AG20443 (cell line): ENCODE data around the gene ETS1.

Experiments
- DNase-seq: peaks from one replicate; pipeline ENCODE4 v3.0.0; 2012; ENCODE audit warnings: low spot score, mixed read lengths

ETS1 gene

GRCh38 chr11:128593281-128593680 lies 5.9 kb upstream of the ETS1 start:
- peak; percentile 65 for DNase-seq

GRCh38 chr11:128592454-128592853 lies 5.1 kb upstream of the ETS1 start:
- DNase-seq: no peak

- DNase-seq: no peak
Measured at GRCh38 chr11:128590587-128590986, 3.2 kb upstream of the ETS1 start.

GRCh38 chr11:128589998-128590397 lies 2.6 kb upstream of the ETS1 start:
- DNase-seq: no peak

- no peak for DNase-seq
Measured at GRCh38 chr11:128588093-128588492, 735 bp upstream of the ETS1 start.

GRCh38 chr11:128586689-128587088 lies 669 bp downstream of the ETS1 start:
- DNase-seq: no peak

- DNase-seq: no peak
Measured at GRCh38 chr11:128585498-128586238, 1.7 kb downstream of the ETS1 start.

GRCh38 chr11:128584253-128584652 lies 3.1 kb downstream of the ETS1 start:
- DNase-seq: no peak

GRCh38 chr11:128582496-128583366 lies 4.6 kb downstream of the ETS1 start:
- DNase-seq: peak; percentile 94

GRCh38 chr11:128581561-128582272 lies 5.6 kb downstream of the ETS1 start:
- no peak for DNase-seq

- DNase-seq: no peak
Measured at GRCh38 chr11:128580612-128581011, 6.7 kb downstream of the ETS1 start.

- no peak for DNase-seq
Measured at GRCh38 chr11:128579798-128580504, 7.4 kb downstream of the ETS1 start.

GRCh38 chr11:128576555-128576954 lies 10.8 kb downstream of the ETS1 start:
- no peak for DNase-seq

- peak; percentile 23 for DNase-seq
Measured at GRCh38 chr11:128575961-128576350, 11.4 kb downstream of the ETS1 start.

- no peak for DNase-seq
Measured at GRCh38 chr11:128575174-128575960, 12.0 kb downstream of the ETS1 start.

- DNase-seq: no peak
Measured at GRCh38 chr11:128574576-128575011, 12.8 kb downstream of the ETS1 start.

GRCh38 chr11:128573638-128574037 lies 13.7 kb downstream of the ETS1 start:
- DNase-seq: no peak

GRCh38 chr11:128572965-128573364 lies 14.4 kb downstream of the ETS1 start:
- no peak for DNase-seq

GRCh38 chr11:128570632-128571031 lies 16.7 kb downstream of the ETS1 start:
- no peak for DNase-seq

- DNase-seq: no peak
Measured at GRCh38 chr11:128569291-128569690, 18.1 kb downstream of the ETS1 start.

- DNase-seq: no peak
Measured at GRCh38 chr11:128568166-128568778, 19.1 kb downstream of the ETS1 start.
